Loucy (cell line): ENCODE measurements around the gene RAB31.

Experiments used
- H2AFZ ChIP-seq: fragments of 200-600 bp; sonication (generic); 2 replicates; pipeline ENCODE4 v1.6.0; 2016; ENCODE audit warnings: antibody characterized with exemption, mild to moderate bottlenecking, low read length, moderate library complexity
- H3F3A ChIP-seq: fragments of 200-600 bp; 2 replicates; pipeline ENCODE4 v1.6.0; 2016; ENCODE audit warnings: antibody characterized with exemption, low read depth, mild to moderate bottlenecking
- H3K27me3 ChIP-seq: fragments of 200-600 bp; sonication (generic); 2 replicates; pipeline ENCODE4 v1.6.1; 2014; ENCODE audit warnings: low read length, mild to moderate bottlenecking; ENCODE audit not compliant: insufficient read depth, poor library complexity, severe bottlenecking
- H3K36me3 ChIP-seq: fragments of 200-600 bp; sonication (generic); 2 replicates; pipeline ENCODE4 v1.6.1; 2016; ENCODE audit warnings: low read length; ENCODE audit not compliant: insufficient read depth
- H3K4me1 ChIP-seq: fragments of 200-600 bp; sonication (generic); 2 replicates; pipeline ENCODE4 v1.5.1; 2014; ENCODE audit warnings: low read length, mild to moderate bottlenecking; ENCODE audit not compliant: insufficient read depth, poor library complexity, severe bottlenecking
- H3K4me2 ChIP-seq: fragments of 200-600 bp; sonication (generic); 2 replicates; pipeline ENCODE4 v1.6.0; 2014; ENCODE audit warnings: antibody characterized with exemption, low read length, low read depth, mild to moderate bottlenecking; ENCODE audit not compliant: poor library complexity, severe bottlenecking
- H3K4me3 ChIP-seq: fragments of 200-600 bp; sonication (generic); 2 replicates; pipeline ENCODE4 v1.5.1; 2014; ENCODE audit warnings: low read length, mild to moderate bottlenecking, mixed read lengths; ENCODE audit not compliant: poor library complexity, severe bottlenecking
- H3K79me2 ChIP-seq: fragments of 200-600 bp; sonication (generic); 2 replicates; pipeline ENCODE4 v1.6.1; 2014; ENCODE audit warnings: low read length; ENCODE audit not compliant: insufficient read depth
- H3K9ac ChIP-seq: fragments of 200-600 bp; sonication (generic); 2 replicates; pipeline ENCODE4 v1.6.0; 2014; ENCODE audit warnings: mild to moderate bottlenecking, low read depth, low read length, moderate library complexity; ENCODE audit not compliant: poor library complexity, severe bottlenecking
- H3K9me2 ChIP-seq: fragments of 200-600 bp; sonication (generic); replicated peaks from 2 replicates; pipeline ENCODE4 v1.6.1; 2016; ENCODE audit warnings: low read depth, low read length, mixed read lengths
- H3K9me3 ChIP-seq: fragments of 200-600 bp; sonication (generic); 2 replicates; pipeline ENCODE4 v1.6.1; 2014; ENCODE audit warnings: mild to moderate bottlenecking, antibody characterized with exemption, low read length, low read depth; ENCODE audit not compliant: insufficient read depth
- H4K20me1 ChIP-seq: fragments of 200-600 bp; sonication (generic); 2 replicates; pipeline ENCODE4 v1.6.0; 2014; ENCODE audit warnings: antibody characterized with exemption, low read length, mild to moderate bottlenecking; ENCODE audit not compliant: insufficient read depth, poor library complexity, severe bottlenecking
- EZH2phosphoT487 ChIP-seq: fragments of 200-600 bp; IDR thresholded peaks from 2 replicates; pipeline ENCODE4 v1.6.1; 2018; ENCODE audit warnings: antibody characterized with exemption, mild to moderate bottlenecking, moderate library complexity, borderline replicate concordance
- TF ChIP-seq, protein P1 (sequence below): fragments of 200-600 bp; sonication (generic); conservative IDR thresholded peaks from 2 replicates; pipeline ENCODE4 v1.5.1; 2014; ENCODE audit warnings: mild to moderate bottlenecking, antibody characterized with exemption, low read length

The RAB31 gene

GRCh38 chr18:9771977-9772660 is 64.0 kb downstream of the RAB31 start:
- Histone ChIP-seq H3K9ac (no peak overlapping the region), H4K20me1 (no peaks in the 10 kb centered on the region), H3K27me3 (no peaks in the 10 kb centered on the region), H3F3A (no peaks in the 10 kb centered on the region), H3K4me1 (no peaks in the 10 kb centered on the region), H3K36me3 (no peaks in the 10 kb centered on the region), H3K9me2 (no peaks in the 10 kb centered on the region), H3K9me3 (no peaks in the 10 kb centered on the region), H2AFZ (no peak overlapping the region), H3K4me2 (no peak overlapping the region), H3K4me3 (no peak overlapping the region), H3K79me2 (no peaks in the 10 kb centered on the region)
- TF ChIP-seq, protein P1, sequence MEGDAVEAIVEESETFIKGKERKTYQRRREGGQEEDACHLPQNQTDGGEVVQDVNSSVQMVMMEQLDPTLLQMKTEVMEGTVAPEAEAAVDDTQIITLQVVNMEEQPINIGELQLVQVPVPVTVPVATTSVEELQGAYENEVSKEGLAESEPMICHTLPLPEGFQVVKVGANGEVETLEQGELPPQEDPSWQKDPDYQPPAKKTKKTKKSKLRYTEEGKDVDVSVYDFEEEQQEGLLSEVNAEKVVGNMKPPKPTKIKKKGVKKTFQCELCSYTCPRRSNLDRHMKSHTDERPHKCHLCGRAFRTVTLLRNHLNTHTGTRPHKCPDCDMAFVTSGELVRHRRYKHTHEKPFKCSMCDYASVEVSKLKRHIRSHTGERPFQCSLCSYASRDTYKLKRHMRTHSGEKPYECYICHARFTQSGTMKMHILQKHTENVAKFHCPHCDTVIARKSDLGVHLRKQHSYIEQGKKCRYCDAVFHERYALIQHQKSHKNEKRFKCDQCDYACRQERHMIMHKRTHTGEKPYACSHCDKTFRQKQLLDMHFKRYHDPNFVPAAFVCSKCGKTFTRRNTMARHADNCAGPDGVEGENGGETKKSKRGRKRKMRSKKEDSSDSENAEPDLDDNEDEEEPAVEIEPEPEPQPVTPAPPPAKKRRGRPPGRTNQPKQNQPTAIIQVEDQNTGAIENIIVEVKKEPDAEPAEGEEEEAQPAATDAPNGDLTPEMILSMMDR = no peak
- TF ChIP-seq EZH2phosphoT487 = no peak

DNA sequence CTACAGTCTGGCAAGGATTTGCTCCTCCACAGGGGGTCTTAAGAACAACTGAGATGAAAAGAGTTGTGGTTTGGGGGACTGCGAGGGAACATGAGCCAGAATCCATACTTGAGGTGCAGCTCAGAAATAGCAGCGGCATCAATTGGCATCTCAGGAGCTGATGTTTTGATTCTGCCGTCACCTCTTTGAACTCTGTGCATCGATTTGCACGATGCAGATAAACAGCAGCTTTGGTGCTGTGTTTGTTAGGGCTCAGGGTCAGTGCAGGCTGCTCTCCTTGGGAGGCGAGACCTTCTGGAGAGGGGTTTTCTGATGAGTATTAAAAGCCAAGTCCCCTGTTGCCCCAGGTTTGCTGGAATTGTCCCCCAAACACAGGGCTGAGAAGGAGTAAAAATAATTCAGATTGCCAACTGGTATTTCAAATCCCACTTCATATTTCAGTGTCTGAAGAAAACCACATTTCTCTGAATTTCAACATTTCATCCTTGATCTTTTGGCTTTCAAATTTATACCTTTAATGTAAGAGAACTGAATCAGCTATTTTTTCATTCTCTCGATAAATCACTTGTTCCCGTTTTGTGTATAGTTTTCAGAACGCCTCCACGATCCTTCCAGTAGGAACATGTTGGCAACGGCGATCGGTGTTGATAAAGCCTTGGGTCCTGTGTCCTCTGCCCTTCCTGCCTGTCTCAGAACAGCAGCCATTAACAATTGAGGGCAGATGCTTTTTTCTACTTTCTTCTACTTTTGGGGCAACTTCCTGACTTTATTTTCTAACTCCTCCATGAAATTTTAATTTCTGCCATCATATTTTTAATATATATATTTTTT is 65.0 kb downstream of the RAB31 start:
- no peaks in the 10 kb centered on the region for H3K9me3 ChIP-seq
- H3K27me3 ChIP-seq = no peaks in the 10 kb centered on the region
- no peak overlapping the region for H3K4me3 ChIP-seq
- H2AFZ ChIP-seq = no peak overlapping the region
- no peaks in the 10 kb centered on the region for H4K20me1 ChIP-seq
- no peaks in the 10 kb centered on the region for H3K9me2 ChIP-seq
- no peak for TF ChIP-seq EZH2phosphoT487
- TF ChIP-seq, protein P1 = no peak
- H3K4me1 ChIP-seq = no peaks in the 10 kb centered on the region
- H3K79me2 ChIP-seq = no peaks in the 10 kb centered on the region
- H3F3A ChIP-seq = no peaks in the 10 kb centered on the region
- no peak overlapping the region for H3K4me2 ChIP-seq
- no peak overlapping the region for H3K9ac ChIP-seq
- H3K36me3 ChIP-seq = no peaks in the 10 kb centered on the region

GRCh38 chr18:9774150-9774549 is 66.0 kb downstream of the RAB31 start:
- Histone ChIP-seq H3F3A (no peaks in the 10 kb centered on the region), H3K4me1 (no peaks in the 10 kb centered on the region), H3K4me2 (no peak overlapping the region), H3K9ac (no peak overlapping the region), H4K20me1 (no peaks in the 10 kb centered on the region), H3K27me3 (no peaks in the 10 kb centered on the region), H2AFZ (no peak overlapping the region), H3K9me3 (no peaks in the 10 kb centered on the region), H3K4me3 (no peak overlapping the region), H3K79me2 (no peaks in the 10 kb centered on the region), H3K36me3 (no peaks in the 10 kb centered on the region), H3K9me2 (no peaks in the 10 kb centered on the region)
- TF ChIP-seq, protein P1 = no peak
- no peak for TF ChIP-seq EZH2phosphoT487
